Spleen (tissue), 7 donors: Measurements from ENCODE around the gene LTB.

Experiments used
- POLR2A ChIP-seq, 3 donors: fragments of 450-650 bp; IDR thresholded peaks; one replicate each; pipeline ENCODE4 v1.5.1; 2017; ENCODE audit warnings: antibody characterized with exemption in 3 of 3, mild to moderate bottlenecking in 1 of 3
- POLR2AphosphoS5 ChIP-seq, 3 donors: sonication (generic); formaldehyde crosslinking; IDR thresholded peaks; one replicate each; pipeline ENCODE4 v1.5.1; 2017; ENCODE audit warnings: antibody characterized with exemption in 3 of 3
- TF ChIP-seq, protein P1 (sequence below), 11 experiments: fragments of 200-600 bp in 7 of 11; fragments of 450-650 bp in 4 of 11; sonication (generic) in 4 of 11; IDR thresholded peaks in 8 of 11; conservative IDR thresholded peaks in 3 of 11; 1 replicate in 7 of 11; 2 replicates in 4 of 11; pipeline versions ENCODE4 v1.4.0 to v1.8.0; 2016 to 2021; ENCODE audit warnings: antibody characterized with exemption in 11 of 11, inconsistent platforms in 4 of 11, mild to moderate bottlenecking in 1 of 11
- donor health status: DM: no; HTN: no; CAD: no; lungs with moderate emphysema.
- donor health status: DM: no; HTN: no; CAD: no.
- donor health status: DM: no; HTN: no; CAD: no.

DNA sequence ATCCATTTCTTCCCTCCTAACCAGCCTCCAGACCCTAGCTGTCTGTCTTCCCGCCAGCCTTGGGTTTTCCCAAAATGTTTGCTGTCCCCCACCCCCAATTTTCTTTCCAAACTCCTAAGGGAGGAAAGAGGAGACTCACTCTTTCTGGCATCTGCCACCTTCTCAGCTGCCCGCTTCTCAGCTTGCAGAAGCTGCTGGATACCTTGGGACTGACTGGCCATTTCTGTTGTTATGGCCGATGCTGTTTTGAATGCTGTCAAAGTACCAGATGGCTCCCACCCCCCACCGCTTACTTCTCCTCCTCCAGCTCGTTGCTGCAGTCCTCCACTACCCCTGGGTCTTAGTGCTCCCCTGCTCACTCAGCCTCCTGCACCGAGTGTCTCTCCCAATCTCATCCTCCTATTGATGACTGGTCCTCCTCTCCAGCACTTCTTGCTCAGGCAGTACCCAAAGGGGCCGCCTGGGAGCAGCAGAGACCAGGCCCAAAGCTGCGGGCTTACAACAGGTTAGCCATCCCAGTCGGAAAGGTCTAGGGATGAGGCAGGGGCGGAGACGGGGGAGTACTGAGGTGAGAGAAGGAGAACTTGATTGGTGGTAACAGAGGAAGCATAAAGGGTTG lies 35.8 kb downstream of the LTB start, which contains the start of gene ATP6V1G2:
- peak in 2 of 3 donors; percentile 72 to 78 for TF ChIP-seq POLR2AphosphoS5 (IDR thresholded peaks at IDR 0.05)
- TF ChIP-seq, protein P1, sequence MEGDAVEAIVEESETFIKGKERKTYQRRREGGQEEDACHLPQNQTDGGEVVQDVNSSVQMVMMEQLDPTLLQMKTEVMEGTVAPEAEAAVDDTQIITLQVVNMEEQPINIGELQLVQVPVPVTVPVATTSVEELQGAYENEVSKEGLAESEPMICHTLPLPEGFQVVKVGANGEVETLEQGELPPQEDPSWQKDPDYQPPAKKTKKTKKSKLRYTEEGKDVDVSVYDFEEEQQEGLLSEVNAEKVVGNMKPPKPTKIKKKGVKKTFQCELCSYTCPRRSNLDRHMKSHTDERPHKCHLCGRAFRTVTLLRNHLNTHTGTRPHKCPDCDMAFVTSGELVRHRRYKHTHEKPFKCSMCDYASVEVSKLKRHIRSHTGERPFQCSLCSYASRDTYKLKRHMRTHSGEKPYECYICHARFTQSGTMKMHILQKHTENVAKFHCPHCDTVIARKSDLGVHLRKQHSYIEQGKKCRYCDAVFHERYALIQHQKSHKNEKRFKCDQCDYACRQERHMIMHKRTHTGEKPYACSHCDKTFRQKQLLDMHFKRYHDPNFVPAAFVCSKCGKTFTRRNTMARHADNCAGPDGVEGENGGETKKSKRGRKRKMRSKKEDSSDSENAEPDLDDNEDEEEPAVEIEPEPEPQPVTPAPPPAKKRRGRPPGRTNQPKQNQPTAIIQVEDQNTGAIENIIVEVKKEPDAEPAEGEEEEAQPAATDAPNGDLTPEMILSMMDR (IDR thresholded peaks at IDR 0.05 in 8 of 11, conservative IDR thresholded peaks at IDR 0.05 in 3 of 11), result peak; percentile 86 to 99 (median 96)
- no peak for TF ChIP-seq POLR2A (IDR thresholded peaks at IDR 0.05)
